Cerebellar cortex (tissue), 1 donor: ENCODE measurements around the gene PRF1.
"Not testable (repeated sequence)": the region's sequence is repeated elsewhere in the genome, so short reads cannot be mapped to it uniquely, and the experiment has no call there.

Source experiments
- DNase-seq: peaks from one replicate; pipeline ENCODE4 v3.0.0-alpha.2; 2015; ENCODE audit warnings: low spot score

PRF1 gene

DNA sequence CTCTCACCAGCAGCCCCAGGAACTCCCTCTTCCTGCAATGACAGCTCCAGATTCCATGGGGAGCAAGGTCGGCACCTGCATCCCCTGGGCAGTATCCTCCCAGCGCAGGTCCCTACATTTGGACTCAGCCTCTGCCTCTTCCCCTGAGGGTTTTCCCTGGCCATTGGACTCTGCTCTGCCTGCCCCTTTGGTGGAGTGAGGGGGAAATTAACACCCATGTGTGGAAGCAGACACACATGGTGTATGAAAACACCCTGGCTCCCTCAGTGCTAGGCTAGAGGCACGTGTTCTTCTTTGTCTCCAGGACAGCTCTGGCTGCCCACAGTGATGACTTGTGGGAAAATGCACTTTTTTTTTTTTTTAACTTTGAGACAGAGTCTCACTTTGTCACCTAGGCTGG is 8.4 kb downstream of the PRF1 start:
- no peak for DNase-seq

GRCh38 chr10:70593513-70593890 is 9.0 kb downstream of the PRF1 start:
- DNase-seq, result no peak

- no peak for DNase-seq
These were observed 9.6 kb downstream of the PRF1 start for GRCh38 chr10:70592746-70593512.

DNA sequence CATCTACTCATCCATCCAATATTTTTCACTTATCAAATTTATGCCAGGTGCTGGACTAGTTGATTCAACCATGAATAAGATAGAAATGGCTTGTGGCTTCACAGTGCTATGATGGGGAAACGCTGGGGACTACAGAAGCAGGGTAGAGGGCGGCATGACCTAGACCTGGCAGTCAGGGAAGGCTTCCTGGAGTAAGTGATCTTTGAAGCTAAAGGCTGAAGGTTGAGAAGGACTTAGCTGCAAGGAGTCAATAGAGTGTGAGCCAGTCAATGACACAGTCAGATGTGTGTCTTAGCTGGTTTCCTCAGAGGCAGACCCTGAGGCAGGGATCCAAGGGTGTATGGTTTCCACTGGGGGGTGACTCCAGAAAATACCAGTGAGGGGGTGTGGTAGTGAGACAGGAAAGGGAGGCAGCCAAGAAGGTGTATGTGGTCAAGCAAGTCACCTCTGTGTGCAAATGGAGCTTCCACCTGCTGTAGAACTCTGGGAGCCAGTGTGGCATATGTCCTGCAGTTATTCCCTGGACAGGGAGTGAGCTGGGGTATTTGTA is 10.3 kb downstream of the PRF1 start:
- no peak for DNase-seq

DNA sequence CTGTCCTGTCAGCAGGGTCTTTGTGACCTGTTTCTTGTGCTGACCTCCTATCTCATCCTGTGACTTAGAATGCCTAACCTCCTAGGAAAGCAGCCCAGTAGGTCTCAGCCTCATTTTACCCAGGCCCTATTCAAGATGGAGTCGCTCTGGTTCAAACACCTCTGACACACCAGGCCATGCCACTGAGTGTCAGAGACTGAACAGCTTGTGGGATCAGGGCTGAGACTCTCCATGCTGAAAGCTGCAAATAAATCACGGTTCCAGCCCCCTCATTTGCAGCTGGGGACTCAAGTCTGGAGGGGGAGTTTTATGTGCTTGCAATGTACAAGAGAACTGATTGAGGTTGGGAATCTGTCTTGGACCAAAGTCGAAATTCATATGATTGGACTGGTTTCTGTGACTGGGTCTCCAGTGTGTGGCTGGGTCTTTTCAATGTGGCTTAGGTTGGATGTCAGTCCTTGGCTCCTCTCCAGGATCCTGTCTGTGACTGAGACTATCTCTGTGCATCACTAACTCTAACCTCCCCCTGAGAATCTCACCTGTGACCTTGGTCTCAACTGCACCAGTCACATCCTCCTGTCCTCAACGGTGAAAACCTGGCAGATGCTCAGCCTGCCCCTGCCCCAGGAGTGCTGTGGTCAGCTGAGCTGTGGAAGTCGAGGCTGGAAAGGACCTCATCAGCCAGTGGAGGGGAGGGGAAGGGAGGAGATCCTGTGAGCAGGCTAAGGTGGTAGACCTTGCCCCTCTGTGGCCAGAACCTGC is 11.7 kb downstream of the PRF1 start:
- DNase-seq, result no peak

DNA sequence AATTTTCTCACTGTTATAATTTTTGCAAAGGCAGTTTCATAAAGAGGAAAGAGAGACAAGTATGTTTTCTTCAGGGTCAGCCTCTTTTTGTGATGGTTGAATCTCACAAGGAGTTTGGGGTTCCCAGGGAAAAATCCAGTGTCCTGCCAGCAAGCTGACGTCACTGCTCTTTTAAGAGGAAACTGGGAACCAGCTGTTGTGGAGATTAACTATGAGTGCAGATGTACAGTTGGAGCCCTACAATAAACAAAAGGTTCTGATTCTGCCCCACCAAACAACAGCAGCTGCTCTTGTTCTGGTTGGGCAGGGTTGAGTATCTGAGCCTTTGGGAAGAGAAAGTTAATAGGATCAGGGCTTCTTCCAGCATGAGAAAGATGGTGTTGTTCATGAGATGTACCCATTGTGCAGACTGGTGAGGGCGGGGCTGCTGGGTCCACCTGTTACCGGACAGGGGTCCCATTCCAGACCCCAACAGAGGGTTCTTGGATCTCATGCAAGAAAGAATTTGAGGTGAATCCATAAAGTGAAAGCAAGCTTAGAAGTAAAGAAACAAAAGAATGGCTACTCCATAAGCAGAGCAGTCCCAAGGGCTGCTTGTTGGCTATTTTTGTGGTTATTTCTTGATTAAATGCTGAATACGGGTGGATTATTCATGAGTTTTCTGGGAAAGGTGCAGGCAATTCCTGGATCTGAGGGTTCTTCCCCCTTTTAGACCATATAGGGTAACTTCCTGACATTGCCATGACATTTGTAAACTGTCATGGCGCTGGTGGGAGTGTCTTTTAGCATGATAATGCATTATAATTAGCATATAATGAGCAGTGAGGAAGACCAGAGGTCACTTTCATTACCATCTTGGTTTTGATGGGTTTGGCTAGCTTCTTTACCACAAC is 12.5 kb downstream of the PRF1 start:
- no peak for DNase-seq

DNA sequence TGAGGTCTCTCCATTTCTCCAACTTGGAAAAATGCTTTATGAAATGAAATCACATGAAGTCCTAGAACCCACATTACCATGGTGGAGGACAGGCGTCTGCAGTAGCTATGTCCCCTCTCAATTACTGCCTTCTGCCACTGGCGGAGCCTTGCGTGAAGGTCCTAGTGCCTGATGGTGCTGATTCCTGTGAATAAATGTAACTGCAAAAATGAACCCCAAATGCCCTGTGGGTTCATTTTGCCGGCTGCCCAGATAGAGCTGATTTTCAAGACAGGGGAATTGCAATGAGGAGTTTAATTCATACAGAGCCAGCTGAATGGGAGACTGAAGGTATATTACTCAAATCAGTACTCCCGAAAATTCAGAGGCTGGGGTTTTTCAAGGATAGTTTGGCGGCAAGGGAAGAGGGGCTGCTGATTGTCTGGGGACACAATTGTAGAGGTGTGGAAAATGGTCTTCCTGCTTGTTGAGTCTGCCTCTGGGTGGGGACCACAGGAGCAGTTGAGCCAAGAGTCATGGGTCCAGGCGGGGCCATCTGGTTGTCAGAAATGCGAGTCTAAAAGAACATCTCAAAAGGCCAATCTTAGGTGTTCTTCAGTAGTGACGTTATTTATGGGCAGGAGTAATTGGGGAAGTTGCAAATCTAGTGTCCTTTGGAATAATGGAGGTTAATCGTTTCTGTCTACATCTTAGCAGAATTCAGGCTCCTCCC is 13.5 kb downstream of the PRF1 start:
- DNase-seq, result no peak

- DNase-seq, result no peak
These were observed 14.3 kb downstream of the PRF1 start for GRCh38 chr10:70588255-70588654.

- no peak for DNase-seq
These were observed 15.4 kb downstream of the PRF1 start for GRCh38 chr10:70587045-70587658.

DNA sequence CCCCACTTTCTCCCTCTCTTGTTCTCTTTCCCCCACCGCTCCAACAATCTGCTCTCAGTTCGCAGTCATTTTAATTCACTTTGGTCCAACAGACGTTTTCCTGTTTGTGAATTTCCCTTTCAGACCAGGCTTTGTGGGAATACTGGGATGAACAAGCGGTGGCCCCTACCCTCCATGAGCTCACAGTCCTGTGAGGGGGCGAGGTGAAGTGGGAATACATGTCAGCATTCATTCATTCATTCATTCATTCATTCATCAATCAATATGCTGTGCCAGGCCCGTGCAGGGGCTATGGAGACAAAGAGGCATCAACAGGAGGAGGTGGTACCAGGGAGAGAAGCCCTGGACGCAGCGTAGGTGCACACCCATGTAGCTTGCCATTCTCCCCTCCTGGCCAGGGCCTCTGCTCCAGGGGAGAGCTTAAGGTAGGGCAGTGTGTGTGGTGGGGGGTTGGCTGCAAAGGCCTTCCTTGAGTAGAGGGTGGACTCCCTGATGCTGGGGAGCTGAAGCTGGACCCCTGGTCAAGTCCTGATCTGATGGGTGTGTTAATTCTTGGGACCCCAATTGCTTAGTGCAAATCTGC is 16.1 kb downstream of the PRF1 start:
- DNase-seq, result no peak

DNA sequence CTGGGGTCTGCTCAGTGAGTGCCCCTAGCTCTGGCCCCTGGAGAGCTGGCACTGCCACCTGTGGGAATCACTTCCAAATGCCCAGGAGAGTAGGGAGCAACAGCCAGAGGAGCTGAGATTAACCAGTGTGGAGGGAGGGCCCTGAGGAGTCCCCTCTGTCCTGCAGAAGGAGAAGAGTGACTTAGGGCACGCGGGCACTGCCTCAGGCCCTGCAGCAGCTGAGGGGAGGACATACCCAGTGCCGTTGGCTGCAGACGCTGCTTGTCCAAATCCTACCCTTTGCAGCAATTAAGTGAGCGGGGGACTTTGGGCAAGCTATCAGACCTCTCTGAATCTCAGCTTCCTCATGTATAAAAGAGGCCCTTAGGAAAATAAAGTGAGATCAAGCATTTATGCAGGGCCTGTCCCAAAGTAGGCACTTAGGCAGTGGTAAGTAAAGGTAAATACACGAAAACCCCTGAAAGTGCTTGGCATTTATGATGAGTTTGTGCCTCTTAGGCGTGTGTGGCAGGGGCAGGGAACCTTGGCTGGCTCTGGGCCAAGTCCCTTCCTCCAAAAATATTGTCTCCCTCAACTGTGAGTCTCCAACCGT is 16.9 kb downstream of the PRF1 start:
- no peak for DNase-seq

- no peak for DNase-seq
These were observed 17.5 kb downstream of the PRF1 start for GRCh38 chr10:70584909-70585544.

DNA sequence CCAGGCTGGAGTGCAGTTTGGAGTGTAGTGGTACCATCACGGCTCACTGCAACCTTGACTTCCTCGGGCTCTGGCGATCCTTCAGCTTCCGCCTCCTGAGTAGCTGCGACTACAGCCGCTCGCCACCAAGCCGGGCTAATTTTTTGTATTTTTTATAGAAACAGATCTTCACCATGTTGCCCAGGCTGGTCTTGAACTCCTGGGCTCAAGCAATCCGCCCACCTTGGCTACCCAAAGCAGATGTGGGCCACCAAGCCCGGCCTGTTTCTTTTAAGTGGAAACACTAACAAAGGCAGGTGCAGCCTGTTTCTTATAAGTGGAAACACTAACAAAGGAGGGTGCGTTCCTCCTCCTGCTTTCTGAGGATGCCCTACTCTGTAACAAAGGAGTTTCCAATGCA is 18.2 kb downstream of the PRF1 start:
- no peak for DNase-seq

GRCh38 chr10:70583669-70584037 is 18.9 kb downstream of the PRF1 start:
- no peak for DNase-seq

DNA sequence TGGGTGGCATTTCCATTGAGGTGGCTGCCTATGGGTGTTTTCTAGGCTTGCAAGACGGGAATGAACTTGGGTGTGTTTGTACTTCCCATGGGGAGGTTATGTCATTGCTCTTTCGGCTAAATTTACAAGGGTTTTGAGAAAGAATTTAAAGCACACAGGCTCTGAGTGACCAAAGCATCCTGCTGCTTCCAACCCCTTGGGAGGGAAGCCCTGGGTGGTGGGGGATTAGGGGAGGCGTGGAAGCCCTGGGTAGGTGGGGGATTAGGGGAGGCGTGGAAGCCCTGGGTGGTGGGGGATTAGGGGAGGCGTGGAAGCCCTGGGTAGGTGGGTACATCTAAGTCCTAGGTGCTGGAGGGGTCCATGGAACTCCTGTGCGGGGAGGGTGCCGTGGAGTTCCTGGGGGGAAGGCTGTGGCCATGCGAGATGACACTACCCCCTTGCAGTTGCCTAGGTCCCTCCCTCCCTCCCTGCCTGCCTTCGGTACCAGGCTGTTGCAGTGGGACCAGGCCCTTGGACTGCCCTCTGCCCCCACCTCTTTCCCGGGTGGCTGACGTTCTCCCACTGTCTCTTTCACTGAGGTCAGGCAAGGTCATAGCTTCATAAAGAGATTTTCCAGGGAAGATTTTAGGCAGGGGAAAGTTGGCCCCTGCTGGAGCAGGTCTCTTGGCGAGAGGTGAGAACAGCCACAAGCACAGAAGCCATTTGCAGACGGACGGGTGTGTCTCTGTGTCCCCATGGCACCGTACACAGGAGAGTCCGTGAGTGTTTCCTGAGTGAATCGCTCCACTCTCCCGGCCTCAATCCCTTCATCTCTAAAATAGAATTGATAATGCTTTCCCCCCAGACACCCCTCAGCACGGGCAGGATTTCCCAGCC is 19.5 kb downstream of the PRF1 start:
- no peak for DNase-seq

DNA sequence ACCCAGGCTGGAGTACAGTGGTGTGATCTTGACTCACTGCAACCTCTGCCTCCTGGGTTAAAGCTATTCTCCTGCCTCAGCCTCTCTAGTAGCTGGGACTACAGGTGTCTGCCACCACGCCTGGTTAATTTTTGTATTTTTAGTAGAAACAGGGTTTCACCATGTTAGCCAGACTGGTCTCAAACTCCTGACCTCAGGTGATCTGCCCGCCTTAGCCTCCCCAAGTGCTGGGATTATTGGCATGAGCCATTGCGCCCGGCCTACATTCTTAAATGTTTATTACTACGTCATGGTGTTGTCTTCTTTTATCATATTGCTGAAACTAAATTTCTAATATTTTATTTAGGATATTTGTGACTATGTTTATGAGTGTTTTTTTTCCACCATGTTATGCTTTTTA is 21.4 kb downstream of the PRF1 start:
- DNase-seq, result not testable (repeated sequence)

- DNase-seq, result no peak
These were observed 23.1 kb downstream of the PRF1 start for GRCh38 chr10:70579234-70580002.

GRCh38 chr10:70578371-70578947 is 24.1 kb downstream of the PRF1 start:
- no peak for DNase-seq
